Activated CD4-positive, alpha-beta memory T cell treated with anti-CD3 and anti-CD28 coated beads for 36 hours (primary cell): ENCODE data around the gene CFAP68. TPM values are rescaled to one million over a fixed set of nuclear protein-coding genes. Genes with fewer than 3 reads are reported as not detected.

Source experiments
- CTCF ChIA-PET: fragments of 350-600 bp; sonication (Branson Sonifier 250); formaldehyde crosslinking; loops from one replicate; lab custom pipeline; 2021; ENCODE audit warnings: antibody characterized with exemption, inconsistent platforms; lab: Charles Lee
- POLR2A ChIA-PET: fragments of 350-600 bp; sonication (Branson Sonifier 250); formaldehyde crosslinking; loops from one replicate; lab custom pipeline; 2021; ENCODE audit warnings: antibody characterized with exemption; lab: Charles Lee
- DNase-seq: peaks from one replicate; pipeline ENCODE4 v3.0.0-alpha.2; 2020
- H3K27ac Mint-ChIP-seq: one replicate; pipeline ENCODE4 v1.8.0; 2021; ENCODE audit warnings: mixed read lengths
- H3K27me3 Mint-ChIP-seq: one replicate; pipeline ENCODE4 v1.8.0; 2021; ENCODE audit warnings: mixed read lengths
- H3K36me3 Mint-ChIP-seq: one replicate; pipeline ENCODE4 v1.8.0; 2021; ENCODE audit warnings: mixed read lengths
- H3K4me1 Mint-ChIP-seq: one replicate; pipeline ENCODE4 v1.8.0; 2021; ENCODE audit warnings: low read depth, mixed read lengths
- H3K4me3 Mint-ChIP-seq: one replicate; pipeline ENCODE4 v1.8.0; 2021; ENCODE audit warnings: mild to moderate bottlenecking, mixed read lengths
- H3K9me3 Mint-ChIP-seq: one replicate; pipeline ENCODE4 v1.8.0; 2021; ENCODE audit warnings: mixed read lengths
- intact Hi-C: fragments of 100-400 bp; cut with micrococcal nuclease; formaldehyde crosslinking; loops from one replicate; pipeline ENCODE4 v1.15.1; 2023
- total RNA-seq, 2 experiments: library from RNA; stranded (reverse); gene quantifications; one replicate each; pipeline ENCODE4 v1.2.3, GENCODE V29; 2021

CFAP68 gene
- total RNA-seq, 2 experiments from 2014 or later = 29.9 to 33.6 TPM

DNA sequence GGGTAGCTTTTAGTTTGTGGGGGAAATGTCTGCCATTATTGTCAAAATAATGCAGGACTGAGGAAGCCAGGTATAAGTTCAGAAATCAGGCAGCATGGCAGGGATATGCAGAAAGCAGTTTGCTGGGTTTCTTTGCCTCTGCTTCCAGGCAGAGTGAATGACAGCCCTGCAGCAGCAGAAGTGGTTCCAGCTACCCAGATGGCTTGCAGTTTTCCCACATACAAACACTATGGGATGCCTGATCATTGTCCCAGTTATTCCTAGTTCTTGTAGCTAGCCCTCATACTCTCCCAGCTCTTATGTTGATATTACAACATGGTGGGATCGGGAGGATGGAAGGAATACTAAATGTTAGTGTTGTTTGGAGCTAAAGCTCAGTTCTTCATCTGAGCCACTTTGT, 55.0 kb downstream of the CFAP68 start:
- DNase-seq = no peak
- POLR2A ChIA-PET = no interaction called here
- intact Hi-C loops = loop anchor here (2.0 to 10.0 kb wide), 3 partner anchors 90 to 560 kb away; partner anchors contain the start of genes BCO2, DLAT and POU2AF1
- peak overlapping the region; percentile 8 for H3K27ac Mint-ChIP-seq
- H3K36me3 Mint-ChIP-seq = no peaks in the 10 kb centered on the region
- peaks cover 49% of the 10 kb centered on the region for H3K4me1 Mint-ChIP-seq
- no peaks in the 10 kb centered on the region for H3K9me3 Mint-ChIP-seq
- CTCF ChIA-PET = interaction anchor here (0.8 to 10.7 kb wide), 3 partner anchors 11 to 46 kb away, joined by 3 to 190 read pairs (median 17); no protein-coding TSS in a partner anchor
- no peak overlapping the region for H3K4me3 Mint-ChIP-seq
- H3K27me3 Mint-ChIP-seq = no peaks in the 10 kb centered on the region

Other genes with a start within 250 kb of the CFAP68 start
- gene PPP2R1B, start 113.2 kb upstream of the CFAP68 start, total RNA-seq = 10 to 100 TPM; 49.4 to 51.1 TPM
- gene ALG9, start 8.0 kb upstream of the CFAP68 start, total RNA-seq = 10 to 100 TPM; 23.6 to 26.7 TPM
- 1 to 10 TPM; 5.2 to 5.6 TPM for gene FDXACB1, start 376 bp upstream of the CFAP68 start, total RNA-seq
- gene CRYAB, start 32.2 kb downstream of the CFAP68 start, total RNA-seq = not detected
- gene HSPB2, start 33.2 kb downstream of the CFAP68 start, total RNA-seq = not detected
- not detected for gene C11orf52, start 39.4 kb downstream of the CFAP68 start, total RNA-seq
- 10 to 100 TPM; 13.3 to 14.9 TPM for gene DIXDC1, start 57.8 kb downstream of the CFAP68 start, total RNA-seq
- 10 to 100 TPM; 36.4 to 39.0 TPM for gene DLAT, start 145.9 kb downstream of the CFAP68 start, total RNA-seq
- gene PIH1D2, start 194.5 kb downstream of the CFAP68 start, total RNA-seq = under 1 TPM; 0.36 to 0.56 TPM
- gene NKAPD1, start 194.8 kb downstream of the CFAP68 start, total RNA-seq = 10 to 100 TPM; 17.5 to 19.4 TPM
- gene TIMM8B, start 207.2 kb downstream of the CFAP68 start, total RNA-seq = 10 to 100 TPM; 36.5 to 38.4 TPM
- gene SDHD, start 207.3 kb downstream of the CFAP68 start, total RNA-seq = 10 to 100 TPM; 72.7 to 91.6 TPM